ENCODE measurements around the gene HBD.

Gene HBD

DNA sequence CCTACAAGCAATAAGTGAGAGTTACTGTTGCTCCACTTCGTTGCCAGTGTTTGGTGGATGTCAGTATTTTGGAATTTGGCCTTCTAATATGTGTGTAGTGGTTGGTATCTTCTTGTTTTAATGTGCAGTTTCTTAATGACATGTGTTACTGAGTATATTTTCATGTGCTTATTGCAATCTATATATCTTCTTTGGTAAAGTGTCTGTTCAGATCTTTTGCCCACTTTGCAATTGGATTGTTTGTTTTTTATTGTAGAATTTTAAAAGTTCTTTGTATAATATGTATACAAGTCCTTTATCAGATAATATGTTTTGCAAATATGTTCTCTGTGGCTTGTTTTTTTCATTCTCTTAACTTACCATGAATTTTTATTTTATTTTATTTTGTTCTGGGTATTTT, 41.5 kb downstream of the HBD start:
- DNase-seq (ENCODE audit: low read depth in 2 of 3, low spot score in 2 of 3), result no peak

DNA sequence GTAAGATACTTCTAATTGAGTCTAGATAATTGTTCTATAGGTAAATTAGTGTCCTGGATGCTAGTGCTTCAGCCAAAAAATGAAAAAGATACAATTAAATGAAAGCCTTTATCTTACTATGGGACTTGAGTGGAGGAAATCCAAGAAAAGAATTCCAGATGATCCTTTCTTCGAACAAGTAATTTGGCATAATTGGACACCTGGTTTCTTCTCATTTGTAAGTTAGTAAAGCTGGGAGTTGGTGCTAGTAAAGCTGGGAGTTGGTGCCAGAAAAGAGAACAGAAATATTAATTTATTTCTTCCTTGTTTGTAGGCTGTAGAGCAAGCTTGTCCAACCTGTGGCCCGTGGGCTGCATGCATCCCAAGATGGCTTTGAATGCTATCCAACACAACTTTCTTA, 46.1 kb downstream of the HBD start:
- no peak for DNase-seq (ENCODE audit: low read depth in 2 of 3, low spot score in 2 of 3)

All from activated CD8-positive, alpha-beta memory T cell treated with anti-CD3 and anti-CD28 coated beads for 48 hours (primary cell).